Measurements from ENCODE around the gene PANK1.
"Not testable (repeated sequence)": the region's sequence is repeated elsewhere in the genome, so short reads cannot be mapped to it uniquely, and the experiment has no call there.

The PANK1 gene

DNA sequence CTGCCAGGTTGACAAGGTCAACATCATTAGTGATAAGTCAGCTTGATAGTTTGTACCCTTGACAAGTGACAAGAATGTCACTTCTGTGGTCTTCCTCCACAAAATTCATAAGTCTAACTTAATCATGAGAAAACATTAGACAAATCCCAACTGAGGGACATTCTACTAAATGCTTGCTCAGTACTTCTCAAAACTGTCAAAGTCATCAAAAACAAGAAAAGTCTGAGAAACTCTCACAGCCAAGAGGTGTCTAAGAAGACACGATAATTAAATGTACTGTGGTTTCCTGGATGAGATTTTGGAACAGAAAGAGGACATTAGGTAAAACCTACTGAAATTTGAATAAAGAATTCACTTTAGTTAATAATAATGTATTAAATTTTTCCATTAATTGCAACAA lies 79.9 kb downstream of the PANK1 start:
- DNase-seq = no peak

DNA sequence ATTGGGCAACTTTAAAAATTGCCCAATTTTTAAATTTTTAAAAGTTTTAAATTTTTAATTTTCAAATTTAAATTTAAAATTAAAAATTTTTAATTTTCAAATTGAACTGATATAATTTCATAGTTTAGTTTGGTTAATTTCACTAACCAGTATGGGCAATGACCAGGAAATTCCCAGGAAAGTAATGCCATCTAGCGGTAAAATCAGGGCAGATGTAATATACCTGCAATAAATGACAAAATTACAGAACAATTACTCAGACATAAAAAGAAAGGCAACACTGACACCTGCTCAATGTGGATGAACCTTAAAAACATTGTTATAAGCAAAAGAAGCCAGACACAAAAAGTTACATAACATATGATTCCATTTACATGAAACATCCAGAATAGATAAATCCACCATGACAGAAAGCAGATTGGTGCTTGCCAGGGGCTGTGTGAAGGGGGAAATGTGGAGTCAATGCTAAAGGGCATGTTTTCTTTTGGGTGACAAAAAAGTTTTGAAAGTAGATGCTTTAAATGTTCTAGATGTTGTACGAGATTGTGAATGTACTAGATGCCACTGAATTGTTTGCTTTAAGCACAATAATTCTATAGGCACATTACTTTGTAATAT lies 81.1 kb downstream of the PANK1 start:
- peak; percentile 70 for DNase-seq

DNA sequence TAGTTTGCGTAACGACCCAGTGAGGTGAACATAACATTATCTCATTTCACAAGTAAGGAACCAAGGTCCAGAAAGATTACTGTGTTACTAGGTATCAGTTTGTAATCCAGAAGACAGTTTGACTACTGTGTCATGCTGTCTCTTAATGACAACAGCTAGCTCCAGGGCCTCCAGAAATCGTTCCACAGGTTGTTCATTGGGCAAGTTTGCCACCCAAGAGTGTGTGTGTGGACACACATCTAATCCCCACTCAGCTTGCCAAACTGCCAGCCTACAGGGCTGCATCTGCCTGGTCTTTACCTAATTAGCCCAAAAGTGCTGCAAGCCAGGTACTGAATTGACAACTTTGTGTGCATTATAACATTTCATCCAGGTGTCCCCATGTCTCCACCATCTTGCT lies 81.7 kb downstream of the PANK1 start:
- no peak for DNase-seq

DNA sequence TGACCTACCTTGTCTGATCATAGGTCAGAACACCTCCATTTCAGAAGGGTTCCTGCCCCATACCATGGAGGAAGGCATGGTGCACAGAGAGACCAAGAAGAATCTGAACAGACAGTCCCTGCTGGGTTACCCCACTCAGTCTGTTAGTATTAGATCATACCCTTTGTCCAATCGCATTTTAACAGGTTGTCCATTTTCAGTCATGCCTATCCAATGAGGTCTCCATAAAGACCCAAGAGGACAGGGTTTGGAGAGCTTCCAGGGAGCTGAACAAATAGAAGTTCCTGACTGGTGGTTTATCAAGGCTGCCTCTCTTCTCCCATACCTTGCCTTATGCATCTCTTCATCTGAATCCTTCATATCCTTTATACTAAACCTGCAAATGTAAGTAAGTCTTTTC lies 88.4 kb downstream of the PANK1 start:
- DNase-seq = peak; percentile 40

DNA sequence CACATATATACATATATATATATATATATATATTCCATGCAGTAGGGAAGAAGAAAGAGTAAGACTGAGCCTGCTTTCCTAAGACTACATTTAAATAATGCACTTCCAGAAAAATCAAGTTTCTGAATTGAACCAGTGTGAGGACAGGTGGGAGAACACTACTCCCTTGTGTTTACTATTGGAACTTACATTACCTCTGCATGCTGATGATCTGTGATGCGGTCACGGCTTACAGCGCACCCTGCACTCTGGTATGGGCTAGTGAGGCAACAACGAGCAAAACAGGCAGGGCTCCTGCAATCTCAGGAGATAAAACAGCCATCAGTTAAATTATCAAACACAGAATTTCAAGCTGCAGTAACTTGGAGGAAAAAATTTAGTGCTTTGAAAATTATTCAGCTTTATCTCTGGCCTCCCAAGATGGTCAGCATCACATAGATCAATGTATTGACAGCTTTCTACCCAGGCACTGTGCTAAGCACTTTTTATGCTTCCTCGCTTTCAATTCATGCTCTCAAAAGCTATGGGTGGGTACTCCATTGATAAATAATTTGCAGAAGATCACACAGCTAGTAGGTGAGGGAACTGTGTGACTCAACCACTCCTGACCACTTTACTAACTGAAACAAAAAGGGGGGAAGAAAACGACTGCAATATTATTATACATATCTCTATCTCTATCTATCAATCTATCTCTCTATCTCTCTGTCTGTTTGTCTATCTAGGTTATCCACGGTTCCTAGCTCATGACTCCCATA lies 89.2 kb downstream of the PANK1 start:
- no peak for DNase-seq

DNA sequence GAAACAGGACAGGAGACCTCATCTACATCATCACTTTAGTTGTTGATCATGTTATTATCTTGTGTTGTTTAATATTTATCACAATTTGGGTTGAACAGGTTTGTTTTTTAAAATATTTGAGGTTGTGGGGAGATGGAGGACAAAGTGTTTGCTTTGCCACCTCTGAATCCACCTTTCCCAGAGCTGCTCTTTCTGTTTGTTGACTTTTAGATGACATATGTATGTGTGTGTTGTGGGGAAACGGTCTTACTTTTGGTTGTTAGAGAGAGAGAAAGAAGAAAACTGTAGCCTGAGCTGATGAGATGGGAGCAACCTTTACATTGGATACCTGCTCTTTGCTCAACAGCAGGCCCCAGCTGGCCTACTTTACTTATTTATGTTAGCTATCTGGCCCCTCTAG lies 90.6 kb downstream of the PANK1 start:
- peak; percentile 59 for DNase-seq

DNA sequence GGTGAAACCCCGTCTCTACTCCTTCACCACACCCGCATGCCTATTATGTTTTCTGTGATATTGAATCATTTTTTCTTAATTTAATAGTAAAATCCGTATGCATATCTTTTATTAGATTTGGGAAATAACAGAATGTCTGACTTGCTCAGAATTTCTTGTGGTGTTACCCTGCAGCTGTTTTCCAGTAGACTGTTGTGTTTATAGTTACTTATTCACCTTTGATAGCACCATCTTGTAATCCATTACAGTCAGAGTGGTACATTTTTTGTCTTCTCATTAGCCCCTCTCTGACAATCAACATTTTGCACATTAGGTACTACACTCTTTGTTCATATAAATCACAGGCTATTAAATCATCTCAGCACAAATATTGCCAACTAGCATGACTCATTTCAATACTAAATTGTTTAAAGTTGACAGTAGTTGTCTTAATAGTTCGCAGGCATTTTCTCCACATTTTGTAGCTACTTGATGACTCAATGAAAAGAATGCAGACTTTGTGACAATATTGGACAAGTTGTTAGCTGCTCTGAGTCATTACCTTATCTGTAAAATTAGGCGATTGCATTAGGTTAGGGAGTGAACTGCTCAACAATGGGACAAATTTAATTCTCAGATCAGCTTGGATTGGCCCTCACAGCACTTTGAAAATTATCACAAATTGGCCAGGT lies 91.8 kb downstream of the PANK1 start:
- no peak for DNase-seq

DNA sequence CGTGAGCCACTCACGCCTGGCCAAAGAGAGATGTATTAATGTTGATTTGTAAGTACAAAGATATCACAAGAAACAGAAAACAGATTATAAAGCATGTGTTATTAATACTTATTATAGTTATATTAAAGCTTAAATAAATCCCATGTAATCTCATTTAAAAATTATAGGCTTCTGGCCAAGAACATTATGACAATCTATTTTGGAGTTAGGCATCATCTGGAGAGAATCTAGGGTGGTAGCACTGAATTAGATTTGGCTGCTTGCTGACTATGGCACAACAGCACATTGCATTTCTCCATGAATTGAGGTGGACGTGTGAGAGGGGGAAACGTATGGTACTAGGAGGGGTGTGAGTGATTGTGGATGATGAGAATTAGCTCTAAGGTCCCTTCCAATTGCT lies 92.8 kb downstream of the PANK1 start:
- DNase-seq = no peak

DNA sequence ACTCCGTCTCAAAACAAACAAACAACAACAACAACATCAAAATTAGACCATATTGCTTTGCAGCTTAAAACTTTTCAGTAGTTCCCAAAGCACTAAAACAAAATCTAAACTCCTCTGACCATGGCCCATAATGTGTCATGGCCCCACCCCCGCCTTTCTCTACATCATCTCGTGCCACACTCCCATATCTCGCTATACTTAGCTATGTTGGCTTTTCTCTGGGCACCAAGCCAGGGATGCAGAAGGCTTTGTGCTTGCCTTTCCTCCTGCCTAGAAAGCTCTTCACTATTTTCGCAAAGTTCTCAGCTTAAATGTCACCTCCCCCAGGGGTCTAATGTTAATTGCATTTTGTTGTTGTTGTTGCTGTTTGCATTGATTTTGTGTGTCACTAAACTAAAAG lies 94.5 kb downstream of the PANK1 start:
- peak; percentile 34 for DNase-seq

DNA sequence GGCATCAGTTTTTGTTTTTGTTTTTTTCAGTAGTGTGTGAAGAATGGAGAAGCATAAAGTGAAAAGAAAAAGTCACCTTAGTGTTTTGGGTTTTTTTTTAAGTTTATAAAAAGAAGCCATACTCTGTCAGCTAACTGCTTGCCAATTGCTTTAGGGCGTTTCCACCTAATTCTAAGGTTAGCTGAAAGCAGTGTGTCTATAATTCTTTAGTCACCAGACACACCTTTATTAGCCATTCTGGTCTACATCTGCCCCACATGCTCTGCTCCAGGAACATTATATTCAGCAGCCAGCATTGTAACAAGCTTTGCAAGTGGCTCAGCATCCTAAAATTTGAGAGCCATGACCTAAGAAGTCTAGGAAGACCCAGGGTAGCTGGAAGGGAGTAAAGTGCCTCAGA lies 95.5 kb downstream of the PANK1 start:
- DNase-seq = no peak

DNA sequence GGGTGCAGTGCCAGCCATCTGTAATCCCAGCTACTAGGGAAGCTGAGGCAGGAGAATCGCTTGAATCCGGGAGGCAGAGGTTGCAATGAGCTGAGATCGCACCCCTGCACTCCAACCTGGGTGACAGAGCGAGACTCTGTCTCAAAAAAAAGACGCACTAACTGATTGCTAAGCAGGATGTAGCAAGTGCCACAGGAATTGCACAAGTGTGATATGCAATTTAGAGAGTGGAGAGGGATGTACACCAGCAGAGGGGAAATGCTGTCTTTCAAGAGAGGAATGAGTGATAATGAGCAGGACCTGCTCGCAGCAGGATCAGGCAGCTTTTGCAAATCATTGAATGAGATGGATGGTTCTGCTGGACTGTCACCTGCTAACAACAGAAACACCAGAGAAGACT lies 96.4 kb downstream of the PANK1 start:
- no peak for DNase-seq

DNA sequence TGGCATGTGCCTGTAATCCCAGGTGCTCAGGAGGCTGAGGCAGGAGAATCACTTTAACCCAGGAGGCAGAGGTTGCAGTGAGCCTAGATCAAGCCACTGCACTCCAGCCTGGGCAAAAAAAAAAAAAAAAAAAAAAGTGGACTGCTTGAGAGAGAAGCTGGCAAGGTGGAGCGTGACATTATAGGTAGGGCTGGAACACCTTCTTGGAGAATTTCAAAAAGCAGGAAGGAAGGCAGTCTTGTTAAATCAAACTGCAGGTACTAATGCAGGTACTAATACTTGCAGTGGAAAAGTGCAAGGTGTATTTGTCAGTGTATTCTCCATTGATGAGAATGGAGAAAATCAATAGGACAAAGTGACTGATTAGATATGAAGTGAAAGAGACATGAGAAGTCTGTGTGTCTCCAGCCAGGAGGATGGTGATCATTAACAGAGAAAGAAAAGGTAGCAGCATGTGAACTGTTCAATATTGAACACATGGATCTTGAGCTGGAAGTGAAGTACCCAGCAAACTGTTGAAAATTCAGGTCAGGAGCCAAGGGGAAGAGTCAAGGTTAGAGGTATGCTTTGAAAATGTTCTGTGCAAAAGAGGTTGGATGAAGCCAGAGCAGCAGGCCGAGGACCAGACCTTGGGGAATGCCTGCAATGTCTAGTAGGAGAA lies 97.1 kb downstream of the PANK1 start:
- DNase-seq = no peak

DNA sequence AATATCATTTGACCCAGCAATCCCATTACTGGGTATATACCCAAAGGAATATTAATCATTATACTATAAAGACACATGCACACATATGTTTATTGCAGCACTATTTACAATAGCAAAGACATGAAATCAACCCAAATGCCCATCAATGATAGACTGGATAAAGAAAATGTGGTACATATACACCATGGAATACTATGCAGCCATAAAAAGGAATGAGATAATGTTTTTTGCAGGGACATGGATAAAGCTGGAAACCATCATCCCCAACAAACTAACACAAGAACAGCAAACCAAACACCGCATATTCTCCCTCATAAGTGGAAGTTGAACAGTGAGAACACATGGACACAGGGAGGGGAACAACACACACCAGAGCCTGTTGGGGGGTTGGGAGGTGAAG lies 98.4 kb downstream of the PANK1 start:
- DNase-seq = not testable (repeated sequence)

DNA sequence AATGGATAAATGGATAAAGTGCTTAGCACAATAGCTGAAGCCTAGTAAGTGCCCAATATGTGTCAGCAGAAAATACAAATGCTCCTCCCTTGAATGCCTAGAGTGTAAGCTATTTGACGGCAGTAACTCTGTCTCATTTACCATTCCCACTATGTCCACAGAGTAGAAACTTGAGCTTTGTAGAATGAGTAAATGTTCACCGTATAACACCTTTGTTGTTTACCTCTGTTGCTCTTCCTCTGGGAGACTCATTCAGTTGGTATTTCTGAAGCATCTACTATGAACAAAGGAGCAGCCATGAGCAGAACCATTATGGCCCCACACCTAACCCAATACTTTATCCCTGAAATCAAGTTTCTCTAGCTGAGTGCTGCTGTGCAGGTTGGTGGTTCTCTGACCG lies 101.2 kb downstream of the PANK1 start:
- DNase-seq = no peak

DNA sequence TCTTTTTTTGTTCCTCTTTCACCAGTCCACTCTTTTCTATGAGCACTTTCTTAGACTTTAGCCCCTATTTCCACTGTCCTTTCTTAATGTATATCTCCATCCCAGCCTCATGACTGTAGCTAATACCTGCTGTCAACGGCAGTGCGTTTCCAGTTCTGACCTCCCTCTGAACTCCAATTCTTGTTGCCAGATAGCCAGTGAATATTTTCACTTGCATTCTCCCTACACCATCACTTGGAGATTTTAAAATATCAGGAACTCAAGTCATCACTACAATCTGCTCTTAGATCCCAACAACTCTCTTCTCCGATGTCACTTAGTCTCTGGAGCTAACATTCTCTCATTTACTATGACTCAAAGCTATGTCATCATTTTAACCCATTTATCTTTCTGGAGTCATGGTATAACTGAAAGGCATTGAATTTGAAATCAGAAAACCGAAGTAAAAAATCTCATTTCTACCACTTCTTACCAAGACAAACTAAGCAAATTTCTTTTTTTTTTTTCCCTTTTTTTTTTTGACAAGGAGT lies 104.6 kb downstream of the PANK1 start:
- DNase-seq = no peak

DNA sequence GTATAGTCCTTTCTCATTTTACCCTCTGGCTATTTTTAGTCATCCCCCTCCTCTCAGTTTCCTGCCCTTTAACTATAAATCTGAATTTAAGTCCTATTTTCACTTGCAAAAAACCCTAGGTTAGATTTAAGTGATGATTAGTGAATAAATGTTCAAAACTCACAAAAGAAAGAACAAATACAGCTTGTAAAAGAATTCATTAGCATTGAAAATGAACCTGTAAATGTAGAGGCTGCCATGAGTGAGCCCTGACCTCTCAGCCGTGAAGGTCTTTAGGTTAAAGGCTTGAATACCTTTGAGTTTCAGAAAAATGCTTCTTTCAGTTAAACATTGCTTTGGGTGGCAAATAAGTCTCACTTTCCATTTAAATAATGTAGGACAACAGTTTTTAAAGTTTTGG lies 107.7 kb downstream of the PANK1 start:
- no peak for DNase-seq

DNA sequence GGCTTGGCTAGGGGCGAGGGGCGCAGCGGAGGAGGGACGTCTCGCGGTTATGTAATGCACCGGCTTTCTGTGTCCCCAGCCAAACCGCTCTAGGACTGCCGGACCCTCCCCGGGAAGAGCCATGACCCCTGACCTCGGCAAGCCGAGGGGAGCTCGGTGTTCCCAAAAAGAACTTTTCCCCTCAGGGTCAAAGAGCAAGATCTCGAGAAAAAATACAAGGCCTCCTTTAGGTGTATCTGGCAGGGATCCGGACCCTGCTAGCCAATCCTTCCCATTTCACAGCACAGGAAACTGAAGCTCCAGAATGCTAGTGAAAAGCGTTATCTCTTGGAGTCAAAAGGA lies 109.1 kb downstream of the PANK1 start:
- DNase-seq = no peak

DNA sequence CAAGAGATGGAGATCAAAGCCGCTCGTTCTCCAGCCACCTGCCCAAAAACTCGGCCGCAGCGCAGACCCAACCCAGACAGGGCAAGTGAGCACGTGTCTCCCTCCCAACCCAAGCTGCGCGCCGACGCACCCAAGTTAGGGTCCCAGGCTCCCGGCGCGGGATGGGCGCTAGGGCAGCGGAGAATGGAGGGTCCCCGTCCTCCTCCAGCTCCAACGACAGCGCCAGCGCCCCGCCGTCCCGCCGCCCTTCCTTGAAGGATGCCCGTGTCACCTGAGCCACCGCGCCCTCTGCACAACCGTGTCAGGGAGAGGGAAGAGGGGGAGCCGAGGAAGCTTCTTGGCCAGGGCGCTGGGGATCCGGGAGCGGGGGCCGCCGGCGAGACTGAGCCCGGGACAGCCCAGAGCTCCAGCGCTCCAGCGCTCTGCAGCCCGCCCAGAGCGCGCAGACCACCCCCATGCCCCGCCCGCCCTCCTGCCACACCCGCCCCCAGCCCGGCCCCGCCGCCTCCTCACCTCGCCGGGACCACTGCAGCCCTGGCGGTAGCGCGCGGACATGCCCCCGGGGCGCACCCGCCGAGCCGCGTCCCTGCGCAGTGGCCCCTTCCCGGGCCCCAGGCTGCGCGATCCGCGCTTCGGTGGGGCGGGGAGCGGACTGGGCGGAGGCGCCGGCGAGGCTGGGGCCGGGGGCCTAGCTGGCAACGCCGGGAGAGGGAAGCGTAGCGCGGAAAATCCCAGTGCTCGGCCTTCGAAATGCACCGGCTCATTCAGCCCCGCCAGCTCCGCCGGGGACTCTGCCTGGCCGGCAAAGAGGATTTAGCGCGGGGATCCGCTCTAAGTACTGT lies 109.7 kb downstream of the PANK1 start, which contains the start of gene SLC16A12:
TSS of gene SLC16A12 (minus strand) at position 424 of the 842 bp plus-strand sequence. CDS start 73,016 bp downstream, outside the sequence.
- DNase-seq = peak; percentile 44

DNA sequence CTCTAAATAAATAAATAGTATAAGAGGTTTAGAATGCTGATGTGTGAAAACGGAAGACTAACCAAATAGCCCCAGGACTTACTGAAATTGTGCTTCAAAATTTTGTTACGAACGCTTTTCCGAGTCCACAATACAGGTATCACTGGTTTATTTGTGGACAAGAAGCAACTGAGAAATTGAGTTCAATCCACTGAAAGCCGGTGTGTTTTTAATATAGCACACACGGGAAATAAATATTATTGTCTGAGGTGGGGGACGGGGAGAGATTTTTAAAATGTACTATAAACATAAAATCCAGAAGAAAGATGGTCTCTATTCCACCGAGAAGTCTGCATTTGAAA lies 110.2 kb downstream of the PANK1 start:
- DNase-seq = peak; percentile 43
